SK-N-SH (cell line): ENCODE results near the gene CCN6. TPM values are rescaled to one million over a fixed set of nuclear protein-coding genes. Genes with fewer than 3 reads are reported as not detected.

Experiments
- CTCF ChIA-PET: fragments of 300-600, 350-600 bp; formaldehyde crosslinking; extraction: SDS; loops from one replicate; lab custom pipeline; 2021; lab: Yijun Ruan, JAX
- POLR2A ChIA-PET: fragments of 350-600 bp; sonication (Branson Sonifier 250); formaldehyde crosslinking; extraction: SDS; loops from one replicate; lab custom pipeline; 2020; ENCODE audit warnings: antibody characterized with exemption, inconsistent platforms; lab: Yijun Ruan, JAX
- DNase-seq: peaks from one replicate; pipeline ENCODE4 v3.0.0; 2012
- H2AFZ ChIP-seq: fragments of 200-600 bp; sonication (generic); 2 replicates; pipeline ENCODE4 v1.8.1; 2016; ENCODE audit warnings: antibody characterized with exemption, mild to moderate bottlenecking, low read depth
- H3F3A ChIP-seq: fragments of 200-600 bp; sonication (generic); replicated peaks from 2 replicates; pipeline ENCODE3; 2016; ENCODE audit warnings: antibody characterized with exemption, mild to moderate bottlenecking; ENCODE audit not compliant: insufficient read depth
- H3K27ac ChIP-seq, 2 experiments: fragments of 200-500 bp in 1 of 2; fragments of 200-600 bp in 1 of 2; sonication (Bioruptor generic) in 1 of 2; sonication (generic), shearing (Covaris generic) in 1 of 2; 2 replicates each; pipeline versions ENCODE4 v1.5.1 to v1.6.1; 2014 to 2016; ENCODE audit warnings: low read depth in 2 of 2, inconsistent platforms in 1 of 2, low read length in 1 of 2, mild to moderate bottlenecking in 1 of 2, mixed read lengths in 1 of 2
- H3K27me3 ChIP-seq: fragments of 200-600 bp; sonication (generic), shearing (Covaris generic); 2 replicates; pipeline ENCODE4 v1.6.1; 2016; ENCODE audit warnings: mixed run types; ENCODE audit not compliant: insufficient read depth
- H3K36me3 ChIP-seq, 2 experiments: fragments of 200-500 bp in 1 of 2; fragments of 200-600 bp in 1 of 2; sonication (Bioruptor generic) in 1 of 2; sonication (generic) in 1 of 2; replicated peaks in 1 of 2; 2 replicates each; pipeline versions ENCODE3 to v1.5.1; 2014 to 2016; ENCODE audit warnings: low read length in 1 of 2, mild to moderate bottlenecking in 1 of 2; ENCODE audit not compliant: insufficient read depth in 2 of 2, control insufficient read depth in 1 of 2
- H3K4me1 ChIP-seq, 2 experiments: fragments of 200-500 bp in 1 of 2; fragments of 200-600 bp in 1 of 2; sonication (Bioruptor generic) in 1 of 2; sonication (generic), shearing (Covaris generic) in 1 of 2; 2 replicates each; pipeline versions ENCODE4 v1.5.1 to v1.6.1; 2014 to 2016; ENCODE audit warnings: low read depth in 1 of 2, low read length in 1 of 2, mixed run types in 1 of 2; ENCODE audit not compliant: insufficient read depth in 2 of 2, control insufficient read depth in 1 of 2
- H3K4me2 ChIP-seq: fragments of 200-600 bp; sonication (generic), shearing (Covaris generic); 2 replicates; pipeline ENCODE4 v1.6.1; 2017; ENCODE audit warnings: mixed run types
- H3K4me3 ChIP-seq, 2 experiments: fragments of 200-500 bp in 1 of 2; fragments of 200-600 bp in 1 of 2; sonication (Bioruptor generic) in 1 of 2; sonication (generic), shearing (Covaris generic) in 1 of 2; 2 replicates each; pipeline versions ENCODE4 v1.5.1 to v1.8.1; 2014 to 2016; ENCODE audit warnings: low read depth in 2 of 2, inconsistent platforms in 1 of 2, low read length in 1 of 2, mild to moderate bottlenecking in 1 of 2, mixed read lengths in 1 of 2, moderate library complexity in 1 of 2
- H3K79me2 ChIP-seq: fragments of 200-600 bp; sonication (generic); 2 replicates; pipeline ENCODE4 v1.8.1; 2017; ENCODE audit warnings: mild to moderate bottlenecking; ENCODE audit not compliant: insufficient read depth
- H3K9ac ChIP-seq: fragments of 200-600 bp; sonication (generic); 2 replicates; pipeline ENCODE4 v1.6.1; 2017; ENCODE audit warnings: mixed run types
- H3K9me2 ChIP-seq: fragments of 200-600 bp; sonication (generic); 2 replicates; pipeline ENCODE4 v1.6.1; 2017; ENCODE audit warnings: mixed run types
- H3K9me3 ChIP-seq: fragments of 200-600 bp; sonication (generic); 2 replicates; pipeline ENCODE4 v1.6.1; 2017; ENCODE audit warnings: mixed run types, mild to moderate bottlenecking, moderate library complexity
- H4K20me1 ChIP-seq: fragments of 200-600 bp; sonication (generic); 2 replicates; pipeline ENCODE4 v1.6.1; 2017; ENCODE audit warnings: mild to moderate bottlenecking, mixed run types; ENCODE audit not compliant: insufficient read depth
- CHD2 ChIP-seq: fragments of 150-350 bp; IDR thresholded peaks from 2 replicates; pipeline ENCODE4 v1.6.1; 2018; ENCODE audit warnings: low read length; ENCODE audit not compliant: partially characterized antibody
- CTCF ChIP-seq: fragments of 200-600 bp; sonication (generic); IDR thresholded peaks from 2 replicates; pipeline ENCODE4 v1.6.1; 2017; ENCODE audit warnings: antibody characterized with exemption, mild to moderate bottlenecking, moderate library complexity
- MEF2A ChIP-seq: IDR thresholded peaks from 2 replicates; pipeline ENCODE4 v1.4.0; 2012; ENCODE audit warnings: low read depth, borderline replicate concordance
- NFIC ChIP-seq: IDR thresholded peaks from 2 replicates; pipeline ENCODE4 v1.4.0; 2012; ENCODE audit warnings: borderline replicate concordance
- NRF1 ChIP-seq: IDR thresholded peaks from 2 replicates; pipeline ENCODE4 v1.6.1; 2012; ENCODE audit warnings: low read depth, mild to moderate bottlenecking, low read length
- RAD21 ChIP-seq: IDR thresholded peaks from 2 replicates; pipeline ENCODE4 v1.6.1; 2012; ENCODE audit warnings: mild to moderate bottlenecking, low read length
- RCOR1 ChIP-seq: fragments of 150-350 bp; IDR thresholded peaks from 2 replicates; pipeline ENCODE4 v1.6.1; 2017; ENCODE audit warnings: antibody characterized with exemption, low read length
- SIN3A ChIP-seq: IDR thresholded peaks from 2 replicates; pipeline ENCODE4 v1.6.1; 2012; ENCODE audit warnings: low read depth, mild to moderate bottlenecking, low read length, moderate library complexity, borderline replicate concordance
- SMC3 ChIP-seq: IDR thresholded peaks from 2 replicates; pipeline ENCODE4 v1.6.1; 2012; ENCODE audit warnings: low read depth, low read length, improper control_type of control experiment
- ZBTB33 ChIP-seq: IDR thresholded peaks from 2 replicates; pipeline ENCODE4 v1.4.0; 2012; ENCODE audit warnings: low read depth, borderline replicate concordance
- WGBS: methylation state at CpG from one replicate; pipeline ENCODE4 v1.1.6; 2017; ENCODE audit warnings: low lambda C conversion rate; 5-methylcytosine and 5-hydroxymethylcytosine counted together
- polyA plus RNA-seq, 3 experiments: library from polyadenylated mRNA; depleted of rRNA; stranded (reverse); fragments of >200 nt; gene quantifications; 2 replicates each; pipeline ENCODE4 v1.2.3, GENCODE V29; 2012

Gene CCN6
- polyA plus RNA-seq, 1 of the 3 experiments (the other 2 are of a cell fraction), result not detected

- Histone ChIP-seq H3K36me3 (no peaks in the 10 kb centered on the region), H3K4me1 (peaks cover 0 to 9% of the 10 kb centered on the region in 2 experiments; a peak in 2 of 4 replicates), H3F3A (peaks cover 5% of the 10 kb centered on the region), H3K9me2 (no peaks in the 10 kb centered on the region), H3K9me3 (no peaks in the 10 kb centered on the region), H2AFZ (no peak overlapping the region), H3K4me3 (no peak overlapping the region), H3K27me3 (no peaks in the 10 kb centered on the region), H3K27ac (no peak overlapping the region), H3K4me2 (no peak overlapping the region), H3K79me2 (no peaks in the 10 kb centered on the region), H3K9ac (no peak overlapping the region), H4K20me1 (no peaks in the 10 kb centered on the region)
- TF ChIP-seq NRF1, result no peak
- no peak for TF ChIP-seq NFIC
- TF ChIP-seq SMC3, result 0 out of 2 replicates have a peak, but pooled peaks have one; percentile 16
- no peak for TF ChIP-seq RCOR1
- TF ChIP-seq SIN3A, result no peak
- 0 out of 2 replicates have a peak, but pooled peaks have one; percentile 13 for TF ChIP-seq CTCF
- TF ChIP-seq MEF2A, result no peak
- peak; percentile 12; the same call in 1 of the 2 replicates for TF ChIP-seq RAD21
- DNase-seq, result no peak
- POLR2A ChIA-PET, result no interaction called here
- 83% methylated on average over 5 of the region's 5 CpGs for WGBS
- CTCF ChIA-PET, result interaction anchor here (1.1 to 1.7 kb wide), 2 partner anchors 33 to 300 kb away, joined by 4 to 7 read pairs; no protein-coding TSS in a partner anchor
These were observed 43.6 kb upstream of the CCN6 start for GRCh38 chr6:112010328-112010727.

GRCh38 chr6:112013051-112013450 is 40.9 kb upstream of the CCN6 start:
- no peaks in the 10 kb centered on the region for H4K20me1 ChIP-seq
- H3K9ac ChIP-seq, result no peak overlapping the region
- H3K79me2 ChIP-seq, result no peaks in the 10 kb centered on the region
- peaks cover 5% of the 10 kb centered on the region for H3F3A ChIP-seq
- no peak overlapping the region for H3K4me3 ChIP-seq
- ChIA-PET POLR2A (no interaction called here), CTCF (interaction anchor here (2.0 kb wide), 1 partner anchor 30 kb away, joined by 6 read pairs; no protein-coding TSS in a partner anchor)
- 46% methylated on average over 3 of the region's 3 CpGs for WGBS
- peaks cover 0 to 10% of the 10 kb centered on the region in 2 experiments; a peak in 2 of 4 replicates for H3K4me1 ChIP-seq
- DNase-seq, result no peak
- TF ChIP-seq ZBTB33, result no peak
- TF ChIP-seq CHD2, result no peak
- no peak overlapping the region for H2AFZ ChIP-seq
- H3K9me2 ChIP-seq, result no peaks in the 10 kb centered on the region
- H3K27me3 ChIP-seq, result no peaks in the 10 kb centered on the region
- H3K36me3 ChIP-seq, result no peaks in the 10 kb centered on the region
- no peaks in the 10 kb centered on the region for H3K9me3 ChIP-seq
- no peak overlapping the region for H3K4me2 ChIP-seq
- H3K27ac ChIP-seq, result no peak overlapping the region
